ENCODE data around the gene ARSD. TPM values are rescaled to one million over a fixed set of nuclear protein-coding genes. Genes with fewer than 3 reads are reported as not detected.
"Not testable (repeated sequence)": the region's sequence is repeated elsewhere in the genome, so short reads cannot be mapped to it uniquely, and the experiment has no call there.

Gene ARSD
- total RNA-seq, 1 donor from 2014 or later, result 38.7 TPM

- H3K9me3 Mint-ChIP-seq, result peaks cover 9% of the 10 kb centered on the region
- H3K27me3 Mint-ChIP-seq, result no peaks in the 10 kb centered on the region
- no peak for DNase-seq (ENCODE audit: extremely low spot score, unreplicated experiment)
- H3K36me3 Mint-ChIP-seq, result peaks cover 39% of the 10 kb centered on the region
- TF ChIP-seq CTCF (conservative IDR thresholded peaks at IDR 0.05), result no peak
- H3K4me1 Mint-ChIP-seq (ENCODE audit: unreplicated experiment), result peaks cover 14% of the 10 kb centered on the region
- no peak overlapping the region for H3K4me3 Mint-ChIP-seq
- no peak overlapping the region for H3K27ac Mint-ChIP-seq
Measured at GRCh38 chrX:2902841-2903240, 26.3 kb downstream of the ARSD start.

GRCh38 chrX:2901367-2902036, 27.6 kb downstream of the ARSD start:
- H3K27me3 Mint-ChIP-seq, result no peaks in the 10 kb centered on the region
- H3K4me1 Mint-ChIP-seq (ENCODE audit: unreplicated experiment), result peaks cover 21% of the 10 kb centered on the region
- H3K36me3 Mint-ChIP-seq, result peaks cover 35% of the 10 kb centered on the region
- no peak for TF ChIP-seq CTCF (conservative IDR thresholded peaks at IDR 0.05)
- peak overlapping the region; percentile 25 for H3K27ac Mint-ChIP-seq
- H3K4me3 Mint-ChIP-seq, result no peak overlapping the region
- no peak for DNase-seq (ENCODE audit: extremely low spot score, unreplicated experiment)
- peaks cover 9% of the 10 kb centered on the region for H3K9me3 Mint-ChIP-seq

GRCh38 chrX:2898846-2899512, 30.2 kb downstream of the ARSD start:
- TF ChIP-seq CTCF (conservative IDR thresholded peaks at IDR 0.05), result no peak
- Mint-ChIP-seq H3K27ac (peak overlapping the region; percentile 97), H3K4me3 (peak overlapping the region; percentile 82), H3K36me3 (peaks cover 21% of the 10 kb centered on the region), H3K9me3 (peaks cover 9% of the 10 kb centered on the region), H3K27me3 (no peaks in the 10 kb centered on the region), H3K4me1 (ENCODE audit: unreplicated experiment) (peaks cover 32% of the 10 kb centered on the region)
- DNase-seq (ENCODE audit: extremely low spot score, unreplicated experiment), result no peak

- Mint-ChIP-seq H3K36me3 (peaks cover 19% of the 10 kb centered on the region), H3K27ac (peak overlapping the region; percentile 97), H3K4me1 (ENCODE audit: unreplicated experiment) (peaks cover 32% of the 10 kb centered on the region), H3K4me3 (peak overlapping the region; percentile 82)
- not testable (repeated sequence) for DNase-seq (ENCODE audit: extremely low spot score, unreplicated experiment); H3K27me3 Mint-ChIP-seq; H3K9me3 Mint-ChIP-seq
Measured at GRCh38 chrX:2897690-2898623, 31.2 kb downstream of the ARSD start.

- Mint-ChIP-seq H3K4me1 (ENCODE audit: unreplicated experiment) (peaks cover 32% of the 10 kb centered on the region), H3K9me3 (peaks cover under 1% of the 10 kb centered on the region), H3K36me3 (peaks cover 12% of the 10 kb centered on the region), H3K27me3 (no peaks in the 10 kb centered on the region), H3K27ac (peak overlapping the region; percentile 97), H3K4me3 (peak overlapping the region; percentile 82)
- DNase-seq (ENCODE audit: extremely low spot score, unreplicated experiment), result no peak
- no peak for TF ChIP-seq CTCF (conservative IDR thresholded peaks at IDR 0.05)
Measured at GRCh38 chrX:2897311-2897689, 31.8 kb downstream of the ARSD start.

Data from type B pancreatic cell (in vitro differentiated cells).